NCI-H1105 treated with DMSO at 0.1 percent for 48 hours (cell line): Measurements from ENCODE around the gene RUNDC3A.
"Not testable (repeated sequence)": the region's sequence is repeated elsewhere in the genome, so short reads cannot be mapped to it uniquely, and the experiment has no call there.

Experiments used
- DNase-seq: peaks from one replicate; lab custom pipeline; 2025; lab: John Stamatoyannopoulos, UW

RUNDC3A gene

GRCh38 chr17:44343510-44344209, 35.3 kb downstream of the RUNDC3A start:
- no peak for DNase-seq

GRCh38 chr17:44344939-44345453, 36.6 kb downstream of the RUNDC3A start, which contains the start of gene GRN:
Gene GRN, plus strand, starts transcription at chr17:44345302. Its CDS starts 3,863 bp downstream, at chr17:44349165.
- DNase-seq, result peak; percentile 98

GRCh38 chr17:44345454-44346026, 37.1 kb downstream of the RUNDC3A start:
- peak; percentile 64 for DNase-seq

- DNase-seq, result no peak
Measured at GRCh38 chr17:44346064-44346844, 37.9 kb downstream of the RUNDC3A start.

- DNase-seq, result not testable (repeated sequence)
Measured at GRCh38 chr17:44347206-44348055, 39.0 kb downstream of the RUNDC3A start.

- DNase-seq, result no peak
Measured at GRCh38 chr17:44348234-44348987, 40.0 kb downstream of the RUNDC3A start.

GRCh38 chr17:44348988-44349364, 40.6 kb downstream of the RUNDC3A start:
- DNase-seq, result no peak

- no peak for DNase-seq
Measured at GRCh38 chr17:44349553-44350070, 41.2 kb downstream of the RUNDC3A start.

- DNase-seq, result peak; percentile 45
Measured at GRCh38 chr17:44350733-44351226, 42.4 kb downstream of the RUNDC3A start.

- DNase-seq, result no peak
Measured at GRCh38 chr17:44351464-44351863, 43.1 kb downstream of the RUNDC3A start.

GRCh38 chr17:44351961-44352827, 43.8 kb downstream of the RUNDC3A start:
- no peak for DNase-seq

GRCh38 chr17:44352828-44353671, 44.6 kb downstream of the RUNDC3A start:
- no peak for DNase-seq

- DNase-seq, result no peak
Measured at GRCh38 chr17:44353672-44354331, 45.4 kb downstream of the RUNDC3A start.

GRCh38 chr17:44354582-44355561, 46.5 kb downstream of the RUNDC3A start:
- DNase-seq, result peak; percentile 14

- DNase-seq, result no peak
Measured at GRCh38 chr17:44355642-44356099, 47.3 kb downstream of the RUNDC3A start.

GRCh38 chr17:44356241-44356640, 47.8 kb downstream of the RUNDC3A start:
- DNase-seq, result no peak

GRCh38 chr17:44358066-44358465, 49.7 kb downstream of the RUNDC3A start:
- no peak for DNase-seq
